ENCODE data around the gene TFPI2. TPM values are rescaled to one million over a fixed set of nuclear protein-coding genes. Genes with fewer than 3 reads are reported as not detected.

The TFPI2 gene
- total RNA-seq, 4 donors from 2014 or later = 0.67 to 1.9 (median 0.95) TPM; not detected in 1

DNA sequence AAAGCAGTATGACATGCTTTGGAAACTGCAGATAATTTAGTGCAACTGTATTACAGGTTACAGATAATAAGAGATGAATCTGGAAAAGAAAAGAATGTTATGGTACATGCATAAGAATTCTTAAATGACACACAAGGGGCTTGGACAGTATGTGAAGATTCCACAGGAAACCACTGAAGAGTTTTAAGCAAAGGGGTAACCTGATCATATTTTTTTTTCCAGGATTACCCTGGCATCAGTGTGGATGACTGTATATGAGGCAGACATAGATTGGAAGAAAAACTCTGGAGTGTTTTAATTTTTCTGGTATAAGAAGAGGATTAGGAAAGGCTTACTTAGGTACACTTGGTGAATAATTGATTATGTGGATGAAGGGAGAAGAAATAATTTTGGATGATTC lies 8.1 kb downstream of the TFPI2 start:
- Histone ChIP-seq H3K27me3 (no peaks in the 10 kb centered on the region), H3K27ac (no peak overlapping the region), H3K4me3 (no peak overlapping the region), H3K4me1 (no peaks in the 10 kb centered on the region), H3K36me3 (no peaks in the 10 kb centered on the region), H3K9me3 (peaks cover 0 to 4% (median 0%) of the 10 kb centered on the region in 3 donors)
- intact Hi-C loops (cut with DNase I) = no loop called here
- TF ChIP-seq, protein P1, sequence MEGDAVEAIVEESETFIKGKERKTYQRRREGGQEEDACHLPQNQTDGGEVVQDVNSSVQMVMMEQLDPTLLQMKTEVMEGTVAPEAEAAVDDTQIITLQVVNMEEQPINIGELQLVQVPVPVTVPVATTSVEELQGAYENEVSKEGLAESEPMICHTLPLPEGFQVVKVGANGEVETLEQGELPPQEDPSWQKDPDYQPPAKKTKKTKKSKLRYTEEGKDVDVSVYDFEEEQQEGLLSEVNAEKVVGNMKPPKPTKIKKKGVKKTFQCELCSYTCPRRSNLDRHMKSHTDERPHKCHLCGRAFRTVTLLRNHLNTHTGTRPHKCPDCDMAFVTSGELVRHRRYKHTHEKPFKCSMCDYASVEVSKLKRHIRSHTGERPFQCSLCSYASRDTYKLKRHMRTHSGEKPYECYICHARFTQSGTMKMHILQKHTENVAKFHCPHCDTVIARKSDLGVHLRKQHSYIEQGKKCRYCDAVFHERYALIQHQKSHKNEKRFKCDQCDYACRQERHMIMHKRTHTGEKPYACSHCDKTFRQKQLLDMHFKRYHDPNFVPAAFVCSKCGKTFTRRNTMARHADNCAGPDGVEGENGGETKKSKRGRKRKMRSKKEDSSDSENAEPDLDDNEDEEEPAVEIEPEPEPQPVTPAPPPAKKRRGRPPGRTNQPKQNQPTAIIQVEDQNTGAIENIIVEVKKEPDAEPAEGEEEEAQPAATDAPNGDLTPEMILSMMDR (IDR thresholded peaks at IDR 0.05) = no peak
- TF ChIP-seq POLR2A (IDR thresholded peaks at IDR 0.05) = no peak
- no peak for DNase-seq

DNA sequence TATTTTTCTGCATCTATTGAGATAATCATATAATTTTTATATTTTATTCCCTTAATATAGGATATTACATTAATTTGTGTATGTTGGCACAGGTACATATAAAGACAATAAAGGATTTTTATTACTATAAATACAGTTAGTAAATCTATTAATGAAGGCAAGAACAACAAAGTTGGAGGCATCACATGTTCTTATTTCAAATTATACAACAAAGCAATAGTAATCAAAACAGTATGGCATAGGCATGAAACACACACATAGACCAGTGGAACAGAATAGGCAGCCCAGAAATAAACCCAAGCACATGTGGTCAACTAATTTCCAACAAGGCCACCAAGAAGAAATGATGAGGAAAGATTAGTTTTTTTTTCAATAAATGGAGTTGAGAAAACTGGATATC lies 11.2 kb downstream of the TFPI2 start:
- Histone ChIP-seq H3K4me3 (no peak overlapping the region), H3K27me3 (no peaks in the 10 kb centered on the region), H3K9me3 (peaks cover 0 to 4% (median 0%) of the 10 kb centered on the region in 3 donors), H3K4me1 (no peaks in the 10 kb centered on the region), H3K27ac (no peak overlapping the region), H3K36me3 (no peaks in the 10 kb centered on the region)
- DNase-seq = no peak
- intact Hi-C loops (cut with DNase I) = no loop called here
- no peak for TF ChIP-seq POLR2A (IDR thresholded peaks at IDR 0.05)
- TF ChIP-seq, protein P1 (IDR thresholded peaks at IDR 0.05) = no peak

DNA sequence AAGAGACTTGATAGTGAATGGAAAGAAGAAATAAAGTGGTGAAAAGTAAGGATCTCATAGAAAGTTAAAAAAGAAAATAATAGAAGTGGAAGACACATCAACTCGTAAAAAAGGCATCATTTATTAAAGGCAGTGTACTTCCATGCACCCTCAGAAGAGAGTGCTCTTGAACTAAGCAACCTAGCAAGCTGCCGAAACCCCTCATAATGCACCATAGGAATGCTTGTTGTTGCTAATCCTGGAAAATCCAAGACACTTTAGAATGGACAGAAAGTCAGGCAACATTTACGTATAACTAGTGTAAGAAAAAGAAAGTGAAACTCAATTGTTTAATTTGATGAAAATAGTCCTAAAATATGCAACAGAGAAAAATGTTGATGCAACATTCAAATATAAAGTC lies 12.8 kb downstream of the TFPI2 start:
- no peaks in the 10 kb centered on the region for H3K4me1 ChIP-seq
- peaks cover 0 to 4% (median 0%) of the 10 kb centered on the region in 3 donors for H3K9me3 ChIP-seq
- WGBS, 2 donors = 64 to 69% methylated on average over 3 of the region's 3 CpGs
- H3K36me3 ChIP-seq = no peaks in the 10 kb centered on the region
- no peak overlapping the region for H3K27ac ChIP-seq
- intact Hi-C loops (cut with DNase I) = no loop called here
- no peaks in the 10 kb centered on the region for H3K27me3 ChIP-seq
- no peak overlapping the region for H3K4me3 ChIP-seq
- no peak for DNase-seq
- no peak for TF ChIP-seq POLR2A (IDR thresholded peaks at IDR 0.05)
- TF ChIP-seq, protein P1 (IDR thresholded peaks at IDR 0.05) = no peak

DNA sequence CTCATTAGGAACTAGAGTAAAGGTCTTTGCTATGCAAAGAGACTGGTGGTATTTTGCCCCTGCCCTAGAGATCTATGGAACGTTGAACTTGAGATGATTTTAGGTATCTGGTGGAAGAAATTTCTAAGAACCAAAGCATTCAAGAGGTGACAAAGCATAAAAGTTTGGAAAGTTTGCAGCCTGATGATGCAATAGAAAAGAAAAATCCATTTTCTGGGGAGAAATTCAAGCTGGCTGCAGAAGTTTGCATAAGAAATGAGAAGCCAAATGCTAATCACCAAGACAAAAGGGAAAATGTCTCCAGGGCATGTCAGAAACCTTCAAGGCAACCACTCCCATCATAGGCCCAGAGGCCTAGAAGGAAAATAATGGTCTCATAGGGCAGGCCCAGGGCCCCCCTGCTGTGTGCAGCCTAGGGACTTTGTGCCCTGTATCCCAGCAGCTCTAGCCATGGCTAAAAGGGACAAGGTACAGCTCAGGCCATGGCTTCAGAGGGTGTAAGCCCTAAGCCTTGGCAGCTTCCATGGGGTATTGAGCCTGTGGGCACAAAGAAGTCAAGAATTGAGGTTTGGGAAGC lies 16.5 kb downstream of the TFPI2 start:
- Histone ChIP-seq H3K36me3 (no peaks in the 10 kb centered on the region), H3K9me3 (no peaks in the 10 kb centered on the region), H3K4me3 (no peak overlapping the region), H3K27me3 (no peaks in the 10 kb centered on the region), H3K4me1 (no peaks in the 10 kb centered on the region), H3K27ac (no peak overlapping the region)
- 47 to 57% methylated on average over 1 of the region's 1 CpG for WGBS, 2 donors
- DNase-seq = no peak
- intact Hi-C loops (cut with DNase I) = no loop called here
- TF ChIP-seq, protein P1 (IDR thresholded peaks at IDR 0.05) = no peak
- no peak for TF ChIP-seq POLR2A (IDR thresholded peaks at IDR 0.05)

DNA sequence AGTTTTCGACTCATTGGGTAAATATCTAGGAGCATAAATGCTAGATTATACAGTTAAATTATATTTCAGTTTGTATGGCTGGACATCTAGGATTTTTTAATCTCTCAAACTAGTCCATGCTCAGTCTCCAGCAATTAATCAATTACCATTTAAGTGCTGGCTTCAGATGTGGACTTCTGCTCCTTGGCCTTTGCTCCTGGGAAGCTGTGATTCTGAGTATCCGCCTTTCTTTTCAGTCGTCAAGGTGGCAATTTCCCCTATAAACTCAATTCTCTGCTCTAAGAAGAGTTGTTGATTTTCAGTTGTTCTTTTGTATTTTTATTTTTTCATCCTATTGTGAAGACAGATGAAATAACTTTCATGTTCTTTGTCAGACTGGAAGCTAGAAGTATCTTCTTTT lies 23.7 kb downstream of the TFPI2 start:
- Histone ChIP-seq H3K27ac (no peak overlapping the region), H3K27me3 (no peaks in the 10 kb centered on the region), H3K36me3 (no peaks in the 10 kb centered on the region), H3K9me3 (no peaks in the 10 kb centered on the region), H3K4me1 (no peaks in the 10 kb centered on the region), H3K4me3 (no peak overlapping the region)
- 74 to 78% methylated on average over 3 of the region's 3 CpGs for WGBS, 2 donors
- no peak for DNase-seq
- no peak for TF ChIP-seq POLR2A (IDR thresholded peaks at IDR 0.05)
- TF ChIP-seq, protein P1 (IDR thresholded peaks at IDR 0.05) = no peak
- intact Hi-C loops (cut with DNase I) = no loop called here

Data from esophagus squamous epithelium (tissue), 5 donors.